Calu3 (cell line): ENCODE results near the gene PREP. TPM values are rescaled to one million over a fixed set of nuclear protein-coding genes. Genes with fewer than 3 reads are reported as not detected.
"Not testable (repeated sequence)": the region's sequence is repeated elsewhere in the genome, so short reads cannot be mapped to it uniquely, and the experiment has no call there.

Source experiments
- BruUV-seq: library from RNA; stranded (reverse); fragments of 400-500 nt; replicated peaks from 2 replicates; lab custom pipeline; 2021; lab: Mats Ljungman, UMichigan
- CTCF ChIA-PET: fragments of 300-600 bp; sonication (Branson Sonifier 250); formaldehyde crosslinking; loops from one replicate; lab custom pipeline; 2022; ENCODE audit warnings: antibody characterized with exemption; lab: Charles Lee
- DNase-seq: peaks from one replicate; pipeline ENCODE4 v3.0.0; 2022
- H3K27ac Mint-ChIP-seq: one replicate; pipeline ENCODE4 v1.8.0; 2022; ENCODE audit warnings: mixed read lengths; ENCODE audit not compliant: unreplicated experiment
- H3K27me3 Mint-ChIP-seq: one replicate; pipeline ENCODE4 v1.8.0; 2022; ENCODE audit warnings: mixed read lengths; ENCODE audit not compliant: unreplicated experiment
- H3K36me3 Mint-ChIP-seq: one replicate; pipeline ENCODE4 v1.8.0; 2022; ENCODE audit warnings: mild to moderate bottlenecking, moderate library complexity, mixed read lengths; ENCODE audit not compliant: insufficient read depth, unreplicated experiment
- H3K4me1 Mint-ChIP-seq: one replicate; pipeline ENCODE4 v1.8.0; 2022; ENCODE audit warnings: mild to moderate bottlenecking, low read depth, mixed read lengths; ENCODE audit not compliant: unreplicated experiment
- H3K4me3 Mint-ChIP-seq: one replicate; pipeline ENCODE4 v1.8.0; 2022; ENCODE audit warnings: mild to moderate bottlenecking, low read depth, moderate library complexity, mixed read lengths; ENCODE audit not compliant: unreplicated experiment
- H3K9me3 Mint-ChIP-seq: one replicate; pipeline ENCODE4 v1.8.0; 2022; ENCODE audit warnings: low read depth, mixed read lengths; ENCODE audit not compliant: unreplicated experiment
- intact Hi-C: fragments of 100-400 bp; cut with micrococcal nuclease; formaldehyde crosslinking; loops from one replicate; pipeline ENCODE4 v1.10.0; 2022; ENCODE audit not compliant: unreplicated experiment
- total RNA-seq: library from RNA; stranded (reverse); gene quantifications from 2 replicates; pipeline ENCODE4 v1.2.3, GENCODE V29; 2022
- TF ChIP-seq, protein P1 (sequence below): fragments of 200-600 bp; IDR thresholded peaks from one replicate; pipeline ENCODE4 v1.8.0; 2022; ENCODE audit warnings: antibody characterized with exemption; ENCODE audit not compliant: unreplicated experiment

Gene PREP
- total RNA-seq, 1 experiment from 2014 or later, result 70.4 TPM

DNA sequence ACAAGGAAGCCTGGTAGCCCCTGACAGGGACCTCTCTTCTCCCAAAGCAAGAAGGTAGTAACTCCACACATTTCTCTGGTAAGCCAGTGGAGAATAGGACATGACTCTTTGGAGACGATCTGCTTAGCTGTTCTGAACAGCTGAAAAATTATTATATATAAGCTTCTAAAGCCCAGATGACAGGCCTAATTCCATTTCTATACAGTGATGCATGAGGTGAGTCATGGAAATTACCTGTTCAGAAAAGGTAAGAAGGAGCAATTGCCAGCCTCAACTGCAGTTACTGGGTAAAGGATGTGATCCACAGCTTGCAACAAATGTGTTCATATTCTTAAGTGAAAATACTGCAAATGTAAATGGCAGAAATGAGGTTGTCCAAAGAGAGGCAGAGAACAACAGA, 54.0 kb downstream of the PREP start:
- no peaks in the 10 kb centered on the region for H3K27me3 Mint-ChIP-seq
- H3K4me1 Mint-ChIP-seq, result peaks cover 14% of the 10 kb centered on the region
- no peak overlapping the region for H3K27ac Mint-ChIP-seq
- CTCF ChIA-PET, result interaction anchor here (0.9 kb wide), 1 partner anchor 11 kb away, joined by 3 read pairs; no protein-coding TSS in a partner anchor
- TF ChIP-seq, protein P1, sequence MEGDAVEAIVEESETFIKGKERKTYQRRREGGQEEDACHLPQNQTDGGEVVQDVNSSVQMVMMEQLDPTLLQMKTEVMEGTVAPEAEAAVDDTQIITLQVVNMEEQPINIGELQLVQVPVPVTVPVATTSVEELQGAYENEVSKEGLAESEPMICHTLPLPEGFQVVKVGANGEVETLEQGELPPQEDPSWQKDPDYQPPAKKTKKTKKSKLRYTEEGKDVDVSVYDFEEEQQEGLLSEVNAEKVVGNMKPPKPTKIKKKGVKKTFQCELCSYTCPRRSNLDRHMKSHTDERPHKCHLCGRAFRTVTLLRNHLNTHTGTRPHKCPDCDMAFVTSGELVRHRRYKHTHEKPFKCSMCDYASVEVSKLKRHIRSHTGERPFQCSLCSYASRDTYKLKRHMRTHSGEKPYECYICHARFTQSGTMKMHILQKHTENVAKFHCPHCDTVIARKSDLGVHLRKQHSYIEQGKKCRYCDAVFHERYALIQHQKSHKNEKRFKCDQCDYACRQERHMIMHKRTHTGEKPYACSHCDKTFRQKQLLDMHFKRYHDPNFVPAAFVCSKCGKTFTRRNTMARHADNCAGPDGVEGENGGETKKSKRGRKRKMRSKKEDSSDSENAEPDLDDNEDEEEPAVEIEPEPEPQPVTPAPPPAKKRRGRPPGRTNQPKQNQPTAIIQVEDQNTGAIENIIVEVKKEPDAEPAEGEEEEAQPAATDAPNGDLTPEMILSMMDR, result no peak
- intact Hi-C loops, result no loop called here
- H3K36me3 Mint-ChIP-seq, result peaks cover 12% of the 10 kb centered on the region
- no peaks in the 10 kb centered on the region for H3K9me3 Mint-ChIP-seq
- DNase-seq, result no peak
- H3K4me3 Mint-ChIP-seq, result no peak overlapping the region
- no TSS peak for BruUV-seq

DNA sequence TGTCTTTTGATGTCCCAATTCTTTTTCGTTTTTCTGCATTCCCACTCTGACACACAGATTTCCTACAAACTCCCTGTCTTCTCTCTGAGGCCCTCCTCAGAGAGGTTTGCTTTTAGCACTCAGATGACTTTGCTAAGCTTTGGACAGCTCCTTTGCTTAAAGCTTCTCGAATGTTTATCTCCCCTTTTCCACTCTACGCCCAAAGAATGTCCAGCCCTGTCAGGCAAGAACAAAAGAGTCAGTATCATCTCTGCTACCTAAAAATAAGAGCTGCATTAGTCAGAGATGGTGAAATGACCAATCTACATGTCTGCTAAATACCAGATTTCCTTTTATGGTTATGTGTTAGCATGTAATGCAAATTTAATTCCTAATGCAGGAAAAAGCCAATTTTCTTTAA, 56.8 kb downstream of the PREP start:
- CTCF ChIA-PET, result interaction anchor here (0.8 to 1.2 kb wide), 4 partner anchors 26 to 258 kb away, joined by 3 to 6 read pairs (median 3); no protein-coding TSS in a partner anchor
- Mint-ChIP-seq H3K27me3 (no peaks in the 10 kb centered on the region), H3K9me3 (no peaks in the 10 kb centered on the region)

DNA sequence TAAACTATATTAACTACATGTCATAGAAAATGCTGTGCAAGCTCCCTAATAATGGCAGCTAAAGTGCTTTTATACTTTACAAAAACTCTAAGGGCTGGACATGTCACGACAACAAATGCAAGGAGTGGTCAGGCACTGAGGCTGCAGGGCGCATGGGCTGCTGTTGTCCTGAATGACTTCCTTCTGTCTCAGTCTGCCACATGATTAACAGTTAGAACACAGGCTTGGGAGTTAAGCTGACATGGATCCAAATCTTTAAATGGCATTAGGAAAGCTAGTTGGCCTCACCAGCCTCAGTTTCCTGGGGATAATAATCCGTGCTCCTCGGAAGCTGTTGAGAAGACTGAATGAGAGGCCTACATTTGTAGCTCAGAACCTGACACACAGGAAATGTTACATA, 57.4 kb downstream of the PREP start:
- Mint-ChIP-seq H3K4me3 (no peak overlapping the region), H3K27me3 (no peaks in the 10 kb centered on the region), H3K4me1 (peaks cover 14% of the 10 kb centered on the region), H3K9me3 (no peaks in the 10 kb centered on the region), H3K27ac (no peak overlapping the region), H3K36me3 (peaks cover 17% of the 10 kb centered on the region)
- intact Hi-C loops, result no loop called here
- TF ChIP-seq, protein P1, result no peak
- no peak for DNase-seq
- no TSS peak for BruUV-seq
- CTCF ChIA-PET, result interaction anchor here (0.8 to 1.2 kb wide), 4 partner anchors 26 to 258 kb away, joined by 3 to 6 read pairs (median 3); no protein-coding TSS in a partner anchor

More for the DNA sequence above, 56.8 kb downstream of the PREP start:
- no TSS peak for BruUV-seq
- Mint-ChIP-seq H3K4me1 (peaks cover 14% of the 10 kb centered on the region), H3K27ac (peak overlapping the region; percentile 84), H3K36me3 (peaks cover 17% of the 10 kb centered on the region), H3K4me3 (no peak overlapping the region)
- intact Hi-C loops, result no loop called here
- DNase-seq, result no peak
- TF ChIP-seq, protein P1, result no peak

DNA sequence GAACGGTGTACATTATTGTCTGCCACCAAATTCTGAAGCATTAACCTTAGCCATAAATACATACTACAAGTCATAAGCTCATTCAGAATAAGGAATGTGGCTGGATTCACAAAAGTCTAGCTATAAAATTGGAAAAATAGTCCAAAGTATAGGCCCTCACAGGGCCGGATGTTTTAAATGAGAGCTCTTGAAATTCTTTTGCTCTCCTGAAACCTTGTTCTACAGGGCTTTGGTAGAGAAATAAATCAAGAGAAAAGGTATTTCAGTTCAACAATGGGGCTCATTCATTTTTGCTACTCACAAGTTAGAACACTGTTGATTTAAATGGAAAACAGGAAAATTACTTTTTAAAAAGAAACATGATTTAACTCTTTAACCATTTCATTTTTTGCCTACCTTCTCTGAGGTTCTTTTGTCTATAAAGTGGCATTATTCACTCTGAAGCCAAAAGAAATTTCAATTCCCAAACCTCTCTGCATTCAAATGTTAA, 58.0 kb downstream of the PREP start:
- no TSS peak for BruUV-seq
- CTCF ChIA-PET, result interaction anchor here (0.6 to 0.8 kb wide), 3 partner anchors 17 to 1165 kb away, joined by 3 to 5 read pairs (median 3); no protein-coding TSS in a partner anchor
- Mint-ChIP-seq H3K27me3 (no peaks in the 10 kb centered on the region), H3K36me3 (peaks cover 17% of the 10 kb centered on the region), H3K9me3 (no peaks in the 10 kb centered on the region), H3K4me3 (no peak overlapping the region), H3K4me1 (peaks cover 14% of the 10 kb centered on the region), H3K27ac (no peak overlapping the region)
- DNase-seq, result no peak
- TF ChIP-seq, protein P1, result no peak
- intact Hi-C loops, result no loop called here

DNA sequence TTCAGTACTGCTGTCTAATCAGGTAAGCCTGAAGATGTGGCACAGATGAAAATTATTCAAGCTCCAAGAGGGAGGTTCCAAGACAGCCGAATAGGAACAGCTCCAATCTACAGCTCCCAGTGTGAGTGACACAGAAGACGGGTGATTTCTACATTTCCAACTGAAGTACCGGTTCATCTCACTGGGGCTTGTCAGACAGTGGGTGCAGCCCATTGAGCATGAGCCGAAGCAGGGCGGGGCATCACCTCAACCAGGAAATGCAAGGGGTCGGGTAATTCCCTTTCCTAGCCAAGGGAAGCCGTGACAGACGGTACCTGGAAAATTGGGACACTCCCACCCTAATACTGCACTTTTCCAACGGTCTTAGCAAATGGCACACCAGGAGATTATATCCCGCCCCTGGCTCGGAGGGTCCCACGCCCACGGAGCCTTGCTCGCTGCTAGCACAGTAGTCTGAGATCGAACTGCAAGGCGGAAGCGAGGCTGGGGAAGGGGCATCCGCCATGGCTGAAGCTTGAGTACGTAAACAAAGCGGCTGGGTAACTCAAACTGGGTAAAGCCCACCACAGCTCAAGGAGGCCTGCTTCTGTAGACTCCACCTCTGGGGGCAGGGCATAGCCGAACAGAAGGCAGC, 64.4 kb downstream of the PREP start:
- intact Hi-C loops, CTCF ChIA-PET, H3K27me3 Mint-ChIP-seq, H3K4me1 Mint-ChIP-seq, DNase-seq, H3K27ac Mint-ChIP-seq, H3K4me3 Mint-ChIP-seq, BruUV-seq, H3K9me3 Mint-ChIP-seq: not testable (repeated sequence)
- H3K36me3 Mint-ChIP-seq, result peaks cover 27% of the 10 kb centered on the region
